ENCODE results near the gene E2F3. TPM values are rescaled to one million over a fixed set of nuclear protein-coding genes. Genes with fewer than 3 reads are reported as not detected.

E2F3 gene
- total and polyA plus RNA-seq, 9 donors = 2.5 to 13.2 (median 8.7) TPM

DNA sequence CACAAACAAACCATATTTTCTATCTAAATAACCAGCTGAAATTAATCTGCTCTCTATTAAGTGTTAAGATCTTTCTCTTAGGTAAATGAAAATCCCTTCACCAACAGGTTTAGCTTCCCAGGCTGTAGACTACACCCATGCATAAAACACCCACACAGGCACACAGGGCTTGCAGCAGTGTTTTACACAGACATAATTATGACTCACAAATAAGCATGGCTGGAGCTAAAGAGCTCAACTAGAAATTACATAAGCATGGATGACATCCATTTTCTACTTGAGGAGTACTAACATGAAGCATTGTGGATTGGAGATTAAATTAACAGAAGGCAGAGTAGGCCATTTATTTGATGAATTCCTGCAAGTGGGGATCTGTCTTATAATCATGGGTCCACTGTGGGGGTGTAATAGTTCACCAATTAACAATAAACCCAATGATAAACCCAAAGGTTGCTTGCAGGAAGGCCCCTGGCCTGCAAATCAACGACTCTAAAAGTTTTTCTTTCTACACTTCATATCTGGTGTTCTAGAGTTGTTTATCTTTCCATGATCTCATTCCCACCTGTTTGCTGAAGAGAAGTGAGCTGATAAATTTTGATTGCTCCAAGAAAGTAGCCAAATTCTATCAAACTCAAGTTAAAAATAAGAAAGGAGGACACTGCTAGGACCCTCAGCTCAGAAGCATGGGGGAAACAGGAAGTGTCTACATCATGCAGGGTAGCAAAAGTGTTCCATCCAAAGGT is 33.8 kb upstream of the E2F3 start:
- Histone ChIP-seq H3K4me3 (ENCODE audit: low read length) (no peak overlapping the region), H3K27ac (ENCODE audit: low read length) (no peak overlapping the region), H3K4me1 (ENCODE audit: control insufficient read depth, insufficient read depth, low read length) (no peaks in the 10 kb centered on the region), H3K36me3 (ENCODE audit: control insufficient read depth, insufficient read depth, low read length) (no peaks in the 10 kb centered on the region), H3K27me3 (ENCODE audit: control insufficient read depth, insufficient read depth, low read length) (peaks cover 2% of the 10 kb centered on the region), H3K9me3 (replicated peaks; ENCODE audit: control insufficient read depth, low read depth, low read length) (no peaks in the 10 kb centered on the region)
- no CpG with 5 or more reads among the region's 1 CpG for WGBS (ENCODE audit: insufficient coverage)
- no peak for DNase-seq

DNA sequence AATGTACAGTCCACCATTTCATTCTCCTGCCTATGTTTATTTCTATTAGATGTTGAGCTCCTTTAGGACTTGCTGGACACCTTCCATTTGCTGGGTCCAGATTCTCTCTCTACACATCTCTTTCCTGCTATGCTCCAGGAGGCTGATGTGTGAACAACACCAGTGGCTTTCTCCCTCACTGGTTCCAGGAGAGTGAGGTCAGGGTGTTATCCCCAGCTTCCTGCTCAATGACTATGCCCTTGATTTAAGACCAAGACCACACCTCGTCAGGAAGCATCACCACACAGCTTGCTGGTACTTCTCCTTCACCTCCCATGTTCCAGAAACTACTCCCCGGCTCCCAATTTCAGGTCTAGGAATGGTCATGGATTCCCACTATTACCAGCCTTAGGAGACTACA is 31.3 kb upstream of the E2F3 start:
- Histone ChIP-seq H3K27me3 (ENCODE audit: control insufficient read depth, insufficient read depth, low read length) (peaks cover 2% of the 10 kb centered on the region), H3K27ac (ENCODE audit: low read length) (no peak overlapping the region), H3K4me3 (ENCODE audit: low read length) (no peak overlapping the region), H3K36me3 (ENCODE audit: control insufficient read depth, insufficient read depth, low read length) (no peaks in the 10 kb centered on the region), H3K9me3 (replicated peaks; ENCODE audit: control insufficient read depth, low read depth, low read length) (no peaks in the 10 kb centered on the region), H3K4me1 (ENCODE audit: control insufficient read depth, insufficient read depth, low read length) (no peaks in the 10 kb centered on the region)
- DNase-seq = no peak
- 95% methylated on average over 2 of the region's 2 CpGs for WGBS (ENCODE audit: insufficient coverage)

DNA sequence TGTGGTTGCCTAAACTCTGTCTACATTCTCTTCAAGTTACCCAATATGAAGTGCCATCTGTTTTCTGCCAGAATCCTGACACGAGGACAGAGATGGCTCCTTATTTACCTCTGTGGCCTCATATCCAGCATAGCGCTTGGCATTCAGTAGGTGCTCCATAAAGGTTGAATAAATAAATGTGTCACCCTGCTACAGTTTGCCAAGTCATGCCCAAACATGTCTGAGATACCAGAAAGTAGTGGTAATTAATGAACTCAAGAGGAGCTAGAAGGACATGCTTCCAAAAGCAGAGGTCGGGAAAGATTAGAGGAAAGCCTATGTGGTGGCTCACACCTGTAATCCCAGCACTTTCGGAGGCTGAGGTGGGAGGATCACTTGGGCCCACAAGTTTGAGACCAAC is 30.9 kb upstream of the E2F3 start:
- Histone ChIP-seq H3K9me3 (replicated peaks; ENCODE audit: control insufficient read depth, low read depth, low read length) (no peaks in the 10 kb centered on the region), H3K27ac (ENCODE audit: low read length) (no peak overlapping the region), H3K4me1 (ENCODE audit: control insufficient read depth, insufficient read depth, low read length) (no peaks in the 10 kb centered on the region), H3K27me3 (ENCODE audit: control insufficient read depth, insufficient read depth, low read length) (peaks cover 2% of the 10 kb centered on the region), H3K36me3 (ENCODE audit: control insufficient read depth, insufficient read depth, low read length) (no peaks in the 10 kb centered on the region), H3K4me3 (ENCODE audit: low read length) (no peak overlapping the region)
- no peak for DNase-seq
- WGBS (ENCODE audit: insufficient coverage) = no CpG with 5 or more reads among the region's 4 CpGs

DNA sequence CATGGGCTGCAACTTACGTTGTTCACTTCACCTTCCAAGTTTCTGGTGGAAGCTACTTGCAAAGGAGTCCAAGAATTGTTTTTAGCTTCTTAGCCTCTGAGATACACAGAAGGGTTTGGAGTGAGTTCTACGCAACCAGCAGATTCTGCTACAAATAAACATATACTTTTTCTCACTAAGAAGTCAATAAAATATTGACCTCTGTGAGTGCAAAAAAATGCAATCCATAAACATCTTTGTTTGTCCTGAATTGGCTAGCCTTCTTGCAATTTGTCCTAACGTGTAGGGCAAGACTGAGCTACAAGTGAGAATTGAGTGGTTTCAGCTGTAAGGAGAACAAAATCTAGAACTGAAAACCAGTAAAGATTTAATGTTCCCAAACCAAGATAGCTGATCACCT is 26.2 kb upstream of the E2F3 start:
- no peaks in the 10 kb centered on the region for H3K36me3 ChIP-seq (ENCODE audit: control insufficient read depth, insufficient read depth, low read length)
- H3K4me3 ChIP-seq (ENCODE audit: low read length) = no peak overlapping the region
- no peaks in the 10 kb centered on the region for H3K4me1 ChIP-seq (ENCODE audit: control insufficient read depth, insufficient read depth, low read length)
- no peak overlapping the region for H3K27ac ChIP-seq (ENCODE audit: low read length)
- WGBS (ENCODE audit: insufficient coverage) = no CpG with 5 or more reads among the region's 3 CpGs
- H3K9me3 ChIP-seq (replicated peaks; ENCODE audit: control insufficient read depth, low read depth, low read length) = no peaks in the 10 kb centered on the region
- H3K27me3 ChIP-seq (ENCODE audit: control insufficient read depth, insufficient read depth, low read length) = no peaks in the 10 kb centered on the region
- DNase-seq = no peak

DNA sequence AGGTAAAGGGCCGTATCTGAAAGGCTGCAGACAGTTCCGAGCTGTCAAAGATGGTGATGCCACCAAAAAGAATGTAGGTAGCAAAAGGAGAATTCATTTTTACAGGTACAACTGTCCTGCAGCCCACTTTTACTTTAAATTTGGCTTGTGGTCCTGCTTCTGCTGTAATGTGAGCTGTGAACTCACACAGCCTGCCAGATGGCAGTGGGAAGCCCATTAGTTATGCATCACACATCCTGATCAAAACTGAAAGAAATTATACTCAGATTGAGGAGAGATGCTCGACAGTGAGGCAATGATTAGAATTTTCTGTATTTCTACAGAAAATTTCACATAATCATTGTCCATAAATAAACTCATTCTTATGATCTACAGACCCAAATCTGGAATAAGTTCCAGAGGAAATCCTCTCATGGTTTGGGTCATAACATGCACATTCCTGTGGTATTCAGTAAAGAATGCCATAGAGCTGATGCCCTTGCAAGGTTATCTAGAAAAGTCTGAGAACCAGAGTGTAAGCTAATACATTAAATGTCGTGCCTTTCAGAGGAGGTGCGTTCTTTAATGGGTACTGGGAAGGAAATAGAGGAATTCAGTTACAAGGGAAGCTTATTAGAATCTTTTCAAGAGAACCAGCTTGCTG is 23.9 kb upstream of the E2F3 start:
- no peak overlapping the region for H3K27ac ChIP-seq (ENCODE audit: low read length)
- DNase-seq = peak; percentile 20

DNA sequence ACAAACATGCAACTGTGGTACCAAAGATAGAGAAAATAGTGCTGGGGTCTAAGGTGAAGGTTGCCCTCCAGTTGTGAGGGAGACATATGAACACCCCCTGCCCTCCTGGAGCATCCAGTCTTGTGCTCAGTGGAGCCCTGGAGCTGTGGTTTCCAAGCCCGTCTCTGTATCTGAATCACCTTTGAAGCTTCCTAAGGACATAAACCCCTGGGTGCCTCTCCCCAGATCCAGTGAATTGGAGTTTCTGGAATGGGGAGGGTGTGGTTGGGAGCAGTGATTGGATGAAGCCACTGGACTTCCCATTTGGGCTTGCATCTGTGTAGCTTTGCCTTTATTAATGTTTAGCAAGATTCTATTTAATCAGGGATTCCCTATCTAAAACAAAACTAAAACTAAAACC is 22.4 kb upstream of the E2F3 start:
- H3K27me3 ChIP-seq (ENCODE audit: control insufficient read depth, insufficient read depth, low read length) = no peaks in the 10 kb centered on the region
- no peak overlapping the region for H3K27ac ChIP-seq (ENCODE audit: low read length)
- H3K36me3 ChIP-seq (ENCODE audit: control insufficient read depth, insufficient read depth, low read length) = no peaks in the 10 kb centered on the region
- WGBS (ENCODE audit: insufficient coverage) = no CpG with 5 or more reads among the region's 1 CpG
- H3K9me3 ChIP-seq (replicated peaks; ENCODE audit: control insufficient read depth, low read depth, low read length) = no peaks in the 10 kb centered on the region
- DNase-seq = no peak
- H3K4me3 ChIP-seq (ENCODE audit: low read length) = no peak overlapping the region
- no peaks in the 10 kb centered on the region for H3K4me1 ChIP-seq (ENCODE audit: control insufficient read depth, insufficient read depth, low read length)

More for the DNA sequence above, 23.9 kb upstream of the E2F3 start:
- H3K27me3 ChIP-seq (ENCODE audit: control insufficient read depth, insufficient read depth, low read length) = no peaks in the 10 kb centered on the region
- no peaks in the 10 kb centered on the region for H3K36me3 ChIP-seq (ENCODE audit: control insufficient read depth, insufficient read depth, low read length)
- H3K4me1 ChIP-seq (ENCODE audit: control insufficient read depth, insufficient read depth, low read length) = no peaks in the 10 kb centered on the region
- 40% methylated on average over 3 of the region's 5 CpGs for WGBS (ENCODE audit: insufficient coverage)
- H3K9me3 ChIP-seq (replicated peaks; ENCODE audit: control insufficient read depth, low read depth, low read length) = no peaks in the 10 kb centered on the region
- H3K4me3 ChIP-seq (ENCODE audit: low read length) = no peak overlapping the region

DNA sequence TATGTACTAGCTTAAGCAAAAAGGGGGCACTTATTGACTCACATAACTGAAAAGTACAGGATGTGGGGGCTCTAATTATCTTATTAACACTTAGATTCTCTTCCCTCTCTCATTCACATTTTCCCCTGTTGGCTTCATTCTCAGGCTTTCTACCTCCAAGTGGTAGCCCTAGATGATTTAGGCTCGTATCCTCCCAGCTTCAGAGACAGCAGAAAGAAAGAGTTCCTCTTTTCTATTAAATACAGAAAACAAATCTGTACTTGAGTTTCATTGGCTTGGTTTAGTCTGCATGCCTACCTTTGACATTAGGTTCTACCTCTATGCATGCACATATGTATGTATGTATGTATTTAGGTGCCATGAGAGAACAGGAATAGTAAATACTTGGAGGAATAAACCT is 15.5 kb upstream of the E2F3 start:
- Histone ChIP-seq H3K36me3 (ENCODE audit: control insufficient read depth, insufficient read depth, low read length) (no peaks in the 10 kb centered on the region), H3K27ac (ENCODE audit: low read length) (no peak overlapping the region), H3K4me3 (ENCODE audit: low read length) (no peak overlapping the region), H3K9me3 (replicated peaks; ENCODE audit: control insufficient read depth, low read depth, low read length) (no peaks in the 10 kb centered on the region), H3K4me1 (ENCODE audit: control insufficient read depth, insufficient read depth, low read length) (no peaks in the 10 kb centered on the region), H3K27me3 (ENCODE audit: control insufficient read depth, insufficient read depth, low read length) (no peaks in the 10 kb centered on the region)
- DNase-seq = no peak
- no CpG with 5 or more reads among the region's 1 CpG for WGBS (ENCODE audit: insufficient coverage)

DNA sequence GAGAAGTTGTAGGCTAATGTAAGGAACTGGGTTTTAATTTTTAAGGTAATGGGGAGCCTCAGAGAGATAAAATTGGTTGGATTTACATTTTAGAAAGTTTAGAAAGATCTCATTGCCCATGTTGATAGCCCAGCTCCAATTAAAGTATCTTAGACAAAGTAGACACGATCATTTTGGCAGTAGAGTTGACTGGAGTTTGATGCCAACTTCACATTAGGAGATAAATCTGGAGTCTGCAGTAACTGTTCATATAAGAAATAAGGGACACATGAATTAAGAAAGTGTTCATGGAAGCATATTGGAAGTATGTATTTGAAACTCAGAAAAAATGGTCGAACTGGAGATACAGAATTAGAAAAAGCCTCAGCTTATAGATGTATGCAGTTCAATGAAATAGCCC is 12.6 kb upstream of the E2F3 start:
- Histone ChIP-seq H3K27ac (ENCODE audit: low read length) (no peak overlapping the region), H3K36me3 (ENCODE audit: control insufficient read depth, insufficient read depth, low read length) (no peaks in the 10 kb centered on the region), H3K9me3 (replicated peaks; ENCODE audit: control insufficient read depth, low read depth, low read length) (no peaks in the 10 kb centered on the region), H3K4me1 (ENCODE audit: control insufficient read depth, insufficient read depth, low read length) (no peaks in the 10 kb centered on the region), H3K4me3 (ENCODE audit: low read length) (no peak overlapping the region), H3K27me3 (ENCODE audit: control insufficient read depth, insufficient read depth, low read length) (no peaks in the 10 kb centered on the region)
- WGBS (ENCODE audit: insufficient coverage) = no CpG with 5 or more reads among the region's 2 CpGs
- no peak for DNase-seq

DNA sequence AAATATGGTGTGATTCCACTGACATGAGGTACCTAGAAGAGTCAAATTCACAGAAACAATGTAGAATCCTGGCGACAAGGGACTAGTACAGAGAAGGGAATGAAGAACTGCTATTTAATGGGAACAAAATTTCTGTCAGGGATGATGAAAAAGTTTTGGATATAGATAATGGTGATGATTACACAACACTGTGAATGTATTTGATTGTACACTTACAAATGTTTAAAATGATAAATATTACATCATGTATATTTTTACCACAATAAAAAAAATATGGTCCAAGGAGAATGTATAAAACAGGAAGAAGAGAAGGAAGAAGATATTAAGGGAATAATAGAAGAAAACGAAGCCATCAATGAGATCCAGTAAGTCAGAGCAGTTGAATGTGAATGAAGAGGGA is 8.4 kb upstream of the E2F3 start:
- no peaks in the 10 kb centered on the region for H3K4me1 ChIP-seq (ENCODE audit: control insufficient read depth, insufficient read depth, low read length)
- WGBS (ENCODE audit: insufficient coverage) = no CpG with 5 or more reads among the region's 2 CpGs

DNA sequence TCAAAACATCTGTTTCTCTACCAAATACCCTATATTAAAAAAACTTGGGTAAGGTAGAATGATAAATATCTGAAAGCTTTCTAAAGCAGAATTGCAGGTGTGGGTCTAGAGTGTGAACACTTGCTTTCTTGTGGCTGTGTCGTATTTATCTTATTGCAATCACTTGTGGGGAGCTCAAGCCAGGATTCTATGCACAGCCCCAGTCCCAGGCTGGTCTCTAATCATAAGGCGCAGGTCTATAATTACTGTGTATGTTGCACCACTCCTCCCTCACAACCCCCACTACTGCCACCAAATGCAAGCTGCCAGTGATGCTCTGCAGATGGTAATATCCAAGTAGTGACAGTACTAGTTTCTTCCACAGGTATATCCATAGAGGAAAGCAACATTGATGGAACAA is 2.2 kb upstream of the E2F3 start:
- DNase-seq = no peak
- no peaks in the 10 kb centered on the region for H3K36me3 ChIP-seq (ENCODE audit: control insufficient read depth, insufficient read depth, low read length)
- H3K27ac ChIP-seq (ENCODE audit: low read length) = no peak overlapping the region
- WGBS (ENCODE audit: insufficient coverage) = no CpG with 5 or more reads among the region's 2 CpGs
- H3K4me3 ChIP-seq (ENCODE audit: low read length) = no peak overlapping the region
- H3K27me3 ChIP-seq (ENCODE audit: control insufficient read depth, insufficient read depth, low read length) = no peaks in the 10 kb centered on the region
- no peaks in the 10 kb centered on the region for H3K9me3 ChIP-seq (replicated peaks; ENCODE audit: control insufficient read depth, low read depth, low read length)
- peaks cover 12% of the 10 kb centered on the region for H3K4me1 ChIP-seq (ENCODE audit: control insufficient read depth, insufficient read depth, low read length)

More for the DNA sequence above, 8.4 kb upstream of the E2F3 start:
- Histone ChIP-seq H3K9me3 (replicated peaks; ENCODE audit: control insufficient read depth, low read depth, low read length) (no peaks in the 10 kb centered on the region), H3K27me3 (ENCODE audit: control insufficient read depth, insufficient read depth, low read length) (no peaks in the 10 kb centered on the region), H3K36me3 (ENCODE audit: control insufficient read depth, insufficient read depth, low read length) (no peaks in the 10 kb centered on the region), H3K27ac (ENCODE audit: low read length) (no peak overlapping the region), H3K4me3 (ENCODE audit: low read length) (no peak overlapping the region)
- no peak for DNase-seq
